ENCODE data around the gene PHC2. TPM values are rescaled to one million over a fixed set of nuclear protein-coding genes. Genes with fewer than 3 reads are reported as not detected.

PHC2 gene
- total and polyA plus RNA-seq, 2 of the 13 experiments (the other 11 are each of a cell fraction or from before 2014, with no cell fraction given), result 52.5 to 84.9 TPM

- H3K9ac ChIP-seq (ENCODE audit: insufficient read depth, low read depth, low read length), result no peak overlapping the region
- peaks cover 13 to 52% of the 10 kb centered on the region in 2 experiments; a peak in 4 of 5 replicates for H3K36me3 ChIP-seq (replicated peaks in 1 of 2; ENCODE audit: control insufficient read depth in 1 of 2, insufficient read depth in 2 of 2, low read length in 2 of 2)
- H3K4me1 ChIP-seq (ENCODE audit: insufficient read depth, low read length), result 0 out of 2 replicates have a peak, but pooled peaks cover 1% of the 10 kb centered on the region
- FAIRE-seq (peak; percentile 72), ATAC-seq (peak; percentile 88), DNase-seq (ENCODE audit: low spot score) (peak; percentile 62)
- intact Hi-C loops (cut with micrococcal nuclease; ENCODE audit: unreplicated experiment) (loop anchor here (1.0 to 5.0 kb wide), 3 partner anchors 72 to 175 kb away; no protein-coding TSS in a partner anchor), in situ Hi-C loops (cut with HindIII; ENCODE audit: extremely low pct_ligation_motif_present, low pct_unique_long_range_greater_than_20kb) (loop anchor here (5.0 kb wide), 2 partner anchors 72 to 78 kb away; no protein-coding TSS in a partner anchor)
- H2AFZ ChIP-seq (ENCODE audit: low read length), result no peak overlapping the region
- H3K27me3 ChIP-seq (ENCODE audit: control insufficient read depth in 1 of 2, insufficient read depth in 2 of 2, low read length in 2 of 2), result no peaks in the 10 kb centered on the region
- no peaks in the 10 kb centered on the region for H3K9me3 ChIP-seq (ENCODE audit: low read length)
- H3K4me2 ChIP-seq (ENCODE audit: low read depth, low read length), result no peak overlapping the region
- no peaks in the 10 kb centered on the region for H3K79me2 ChIP-seq (ENCODE audit: insufficient read depth, low read length)
- ChIA-PET POLR2A (interaction anchor here (0.6 to 1.7 kb wide), 9 partner anchors 17 to 70 kb away, joined by 3 to 10 read pairs (median 5); no protein-coding TSS in a partner anchor), CTCF (ENCODE audit: low intra/inter-chr PET ratio, low total read pairs) (interaction anchor here (1.1 to 2.1 kb wide), 3 partner anchors 72 to 175 kb away, joined by 3 to 34 read pairs (median 8); no protein-coding TSS in a partner anchor)
- WGBS (ENCODE audit: low lambda C conversion rate), result 44% methylated on average over 8 of the region's 12 CpGs
- no peaks in the 10 kb centered on the region for H4K20me1 ChIP-seq (ENCODE audit: insufficient read depth, low read length)
- no peak overlapping the region for H3K4me3 ChIP-seq (replicated peaks in 1 of 3; ENCODE audit: insufficient read depth in 1 of 3, low read depth in 2 of 3, low read length in 3 of 3)
- H3K27ac ChIP-seq (ENCODE audit: extremely low read length, insufficient read depth, low read length), result no peak overlapping the region
- BruUV-seq (replicated peaks), result no TSS peak
- TF ChIP-seq UBTF (CRISPR knock-in tag; IDR thresholded peaks at IDR 0.05) (no peak), SMC3 (IDR thresholded peaks at IDR 0.05; ENCODE audit: low read length) (peak; percentile 88), ZHX1 (CRISPR knock-in tag; IDR thresholded peaks at IDR 0.05; ENCODE audit: low read depth) (no peak), ZGPAT (CRISPR knock-in tag; IDR thresholded peaks at IDR 0.05) (0 out of 2 replicates have a peak, but pooled peaks have one; percentile 28), BRCA1 (CRISPR knock-in tag; IDR thresholded peaks at IDR 0.05) (no peak), HIVEP1 (CRISPR knock-in tag; IDR thresholded peaks at IDR 0.05) (no peak), NAIF1 (CRISPR knock-in tag; IDR thresholded peaks at IDR 0.05; ENCODE audit: borderline replicate concordance) (no peak), HOXD1 (CRISPR knock-in tag; IDR thresholded peaks at IDR 0.05) (no peak), SOX6 (IDR thresholded peaks at IDR 0.05) (no peak), SOX6 (CRISPR knock-in tag; IDR thresholded peaks at IDR 0.05) (no peak), ZNF24 (IDR thresholded peaks at IDR 0.05) (no peak), ZBTB38 (CRISPR knock-in tag; IDR thresholded peaks at IDR 0.05) (peak; percentile 54; the same call in 1 of the 2 replicates), RXRB (CRISPR knock-in tag; IDR thresholded peaks at IDR 0.05; ENCODE audit: borderline replicate concordance) (peak; percentile 40; the same call in 1 of the 2 replicates), LCORL (IDR thresholded peaks at IDR 0.05) (no peak), LCORL (CRISPR knock-in tag; IDR thresholded peaks at IDR 0.05) (no peak)
- TF ChIP-seq, protein P1, sequence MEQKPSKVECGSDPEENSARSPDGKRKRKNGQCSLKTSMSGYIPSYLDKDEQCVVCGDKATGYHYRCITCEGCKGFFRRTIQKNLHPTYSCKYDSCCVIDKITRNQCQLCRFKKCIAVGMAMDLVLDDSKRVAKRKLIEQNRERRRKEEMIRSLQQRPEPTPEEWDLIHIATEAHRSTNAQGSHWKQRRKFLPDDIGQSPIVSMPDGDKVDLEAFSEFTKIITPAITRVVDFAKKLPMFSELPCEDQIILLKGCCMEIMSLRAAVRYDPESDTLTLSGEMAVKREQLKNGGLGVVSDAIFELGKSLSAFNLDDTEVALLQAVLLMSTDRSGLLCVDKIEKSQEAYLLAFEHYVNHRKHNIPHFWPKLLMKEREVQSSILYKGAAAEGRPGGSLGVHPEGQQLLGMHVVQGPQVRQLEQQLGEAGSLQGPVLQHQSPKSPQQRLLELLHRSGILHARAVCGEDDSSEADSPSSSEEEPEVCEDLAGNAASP (CRISPR knock-in tag; IDR thresholded peaks at IDR 0.05; ENCODE audit: borderline replicate concordance), result 0 out of 2 replicates have a peak, but pooled peaks have one; percentile 33
These were observed 135.3 kb downstream of the PHC2 start for GRCh38 chr1:33295450-33296081.

Measured in HepG2 (cell line).